Stimulated activated naive CD8-positive, alpha-beta T cell treated with anti-CD3 and anti-CD28 coated beads, Interleukin-15, Interleukin-2, amounts not matched to agents 100 ng/mL and 50 ng/mL, for 24 hours (primary cell): ENCODE measurements around the gene SFN.
"Not testable (repeated sequence)": the region's sequence is repeated elsewhere in the genome, so short reads cannot be mapped to it uniquely, and the experiment has no call there.

ENCODE experiments used
- H3K27ac Mint-ChIP-seq: one replicate; pipeline ENCODE4 v1.8.0; 2021; ENCODE audit warnings: mild to moderate bottlenecking, mixed read lengths
- H3K27me3 Mint-ChIP-seq: one replicate; pipeline ENCODE4 v1.8.0; 2021; ENCODE audit warnings: mixed read lengths
- H3K36me3 Mint-ChIP-seq: one replicate; pipeline ENCODE4 v1.8.0; 2021; ENCODE audit warnings: low read depth, mixed read lengths
- H3K4me1 Mint-ChIP-seq: one replicate; pipeline ENCODE4 v1.8.0; 2021; ENCODE audit warnings: low read depth, mixed read lengths
- H3K4me3 Mint-ChIP-seq: one replicate; pipeline ENCODE4 v1.8.0; 2021; ENCODE audit warnings: mild to moderate bottlenecking, mixed read lengths
- H3K9me3 Mint-ChIP-seq: one replicate; pipeline ENCODE4 v1.8.0; 2021; ENCODE audit warnings: mixed read lengths

SFN gene

GRCh38 chr1:26877326-26877725, 14.4 kb downstream of the SFN start:
- Mint-ChIP-seq H3K27me3 (no peaks in the 10 kb centered on the region), H3K4me3 (no peak overlapping the region), H3K36me3 (peaks cover 26% of the 10 kb centered on the region), H3K27ac (no peak overlapping the region), H3K9me3 (no peaks in the 10 kb centered on the region), H3K4me1 (no peaks in the 10 kb centered on the region)

DNA sequence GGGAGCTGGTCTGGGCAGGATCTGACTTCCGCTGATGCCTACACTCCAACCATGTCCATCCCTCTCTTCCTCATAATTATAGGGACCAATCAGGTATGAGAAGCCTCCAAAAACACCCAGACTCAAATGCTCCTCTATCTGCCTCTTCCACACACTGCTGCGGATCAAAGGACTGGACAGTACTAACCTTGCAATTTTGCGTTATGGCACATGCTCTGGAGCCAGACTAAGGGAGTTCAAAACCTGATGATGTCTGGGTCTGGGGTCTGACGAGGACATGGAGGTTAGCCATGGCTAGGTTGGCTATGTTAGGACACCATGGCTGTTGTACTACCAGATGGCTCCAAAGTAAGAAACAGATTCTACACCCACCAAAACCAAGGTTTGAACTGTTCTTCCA, 16.8 kb downstream of the SFN start:
- no peaks in the 10 kb centered on the region for H3K4me1 Mint-ChIP-seq
- peaks cover 48% of the 10 kb centered on the region for H3K36me3 Mint-ChIP-seq
- H3K27ac Mint-ChIP-seq = no peak overlapping the region
- H3K4me3 Mint-ChIP-seq = no peak overlapping the region
- H3K27me3 Mint-ChIP-seq = no peaks in the 10 kb centered on the region
- no peaks in the 10 kb centered on the region for H3K9me3 Mint-ChIP-seq

- not testable (repeated sequence) for H3K4me3 Mint-ChIP-seq, H3K4me1 Mint-ChIP-seq, H3K27me3 Mint-ChIP-seq, H3K9me3 Mint-ChIP-seq, H3K27ac Mint-ChIP-seq
- H3K36me3 Mint-ChIP-seq = peaks cover 59% of the 10 kb centered on the region
These were observed 18.7 kb downstream of the SFN start for GRCh38 chr1:26881611-26882010.

DNA sequence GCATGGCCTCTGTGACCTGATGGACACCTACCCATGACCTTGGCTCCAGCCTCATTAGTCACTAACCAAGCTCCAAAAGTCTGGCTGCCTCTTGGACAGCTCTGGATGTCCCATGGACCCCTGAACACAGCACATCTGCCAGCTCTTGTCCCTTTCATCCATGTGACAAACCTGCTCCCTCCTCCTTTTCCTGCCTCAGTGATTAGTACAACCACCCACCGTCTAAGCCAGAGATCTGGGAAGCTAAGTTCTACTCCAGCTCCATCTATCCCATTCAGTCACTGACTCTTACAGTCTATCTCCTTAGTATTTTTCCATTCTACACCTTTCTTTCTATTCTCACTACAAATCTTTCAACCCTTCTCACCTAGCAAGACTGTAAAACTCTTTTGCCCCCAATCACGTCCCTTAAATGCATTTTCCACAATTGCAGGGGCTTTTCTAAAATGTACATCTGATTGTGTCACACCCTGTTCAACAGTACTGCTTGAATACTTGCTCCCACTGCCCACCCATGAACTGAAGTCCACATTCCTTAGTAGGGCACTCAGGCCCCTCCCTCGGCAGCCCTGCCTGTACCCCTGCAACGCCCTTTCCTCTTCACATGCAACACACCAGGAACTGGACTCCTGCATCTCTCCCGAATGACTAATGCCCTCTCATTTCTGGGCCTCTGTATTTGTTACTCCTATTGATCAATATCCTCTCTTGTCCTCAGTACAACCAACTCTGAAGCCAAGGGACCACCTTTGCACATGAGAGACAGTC, 19.9 kb downstream of the SFN start:
- H3K4me1 Mint-ChIP-seq = peaks cover 5% of the 10 kb centered on the region
- no peaks in the 10 kb centered on the region for H3K27me3 Mint-ChIP-seq
- H3K4me3 Mint-ChIP-seq = no peak overlapping the region
- peak overlapping the region; percentile 9 for H3K27ac Mint-ChIP-seq
- H3K36me3 Mint-ChIP-seq = peaks cover 60% of the 10 kb centered on the region
- H3K9me3 Mint-ChIP-seq = no peaks in the 10 kb centered on the region

- Mint-ChIP-seq H3K9me3 (no peaks in the 10 kb centered on the region), H3K27me3 (no peaks in the 10 kb centered on the region), H3K4me1 (peaks cover 32% of the 10 kb centered on the region), H3K36me3 (peaks cover 61% of the 10 kb centered on the region), H3K4me3 (no peak overlapping the region), H3K27ac (peak overlapping the region; percentile 49)
These were observed 24.2 kb downstream of the SFN start for GRCh38 chr1:26887125-26887524.

- Mint-ChIP-seq H3K36me3 (peaks cover 58% of the 10 kb centered on the region), H3K4me1 (peaks cover 32% of the 10 kb centered on the region), H3K9me3 (no peaks in the 10 kb centered on the region), H3K4me3 (peak overlapping the region; percentile 99), H3K27ac (peak overlapping the region; percentile 97), H3K27me3 (no peaks in the 10 kb centered on the region)
These were observed 25.3 kb downstream of the SFN start for GRCh38 chr1:26888231-26888630.

- no peaks in the 10 kb centered on the region for H3K9me3 Mint-ChIP-seq
- no peaks in the 10 kb centered on the region for H3K27me3 Mint-ChIP-seq
- H3K4me3 Mint-ChIP-seq = peak within 1 kb of the TSS; percentile 99
- peaks cover 32% of the 10 kb centered on the region for H3K4me1 Mint-ChIP-seq
- peaks cover 54% of the 10 kb centered on the region for H3K36me3 Mint-ChIP-seq
- H3K27ac Mint-ChIP-seq = peak within 1 kb of the TSS; percentile 97
These were observed 26.9 kb downstream of the SFN start, which contains the start of gene GPN2 for GRCh38 chr1:26889551-26890466. TSS of gene GPN2 (minus strand) at chr1:26890283. CDS start at chr1:26890096, 187 bp downstream.

DNA sequence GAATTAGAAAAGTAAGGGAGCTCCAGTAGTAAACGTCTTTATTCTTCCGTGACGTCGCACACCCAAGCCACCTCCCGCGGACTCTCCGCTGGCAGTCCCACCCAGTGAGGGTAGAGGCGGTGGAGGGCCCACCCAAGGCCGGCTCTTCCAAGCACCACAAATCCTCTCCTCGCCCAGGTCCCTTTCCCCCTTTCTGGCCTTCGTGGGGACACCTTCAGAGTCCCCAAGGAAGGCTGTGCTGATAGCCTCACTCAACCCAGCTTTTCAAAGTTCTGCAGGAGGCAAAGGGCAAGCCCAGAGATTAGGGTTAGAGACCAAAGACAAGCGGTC, 27.5 kb downstream of the SFN start:
- H3K27me3 Mint-ChIP-seq = no peaks in the 10 kb centered on the region
- peak overlapping the region; percentile 97 for H3K27ac Mint-ChIP-seq
- H3K4me1 Mint-ChIP-seq = peaks cover 32% of the 10 kb centered on the region
- peaks cover 50% of the 10 kb centered on the region for H3K36me3 Mint-ChIP-seq
- H3K9me3 Mint-ChIP-seq = no peaks in the 10 kb centered on the region
- H3K4me3 Mint-ChIP-seq = peak overlapping the region; percentile 99

GRCh38 chr1:26894263-26894662, 31.3 kb downstream of the SFN start:
- no peak overlapping the region for H3K4me3 Mint-ChIP-seq
- H3K27me3 Mint-ChIP-seq = no peaks in the 10 kb centered on the region
- no peaks in the 10 kb centered on the region for H3K9me3 Mint-ChIP-seq
- H3K36me3 Mint-ChIP-seq = peaks cover 42% of the 10 kb centered on the region
- H3K27ac Mint-ChIP-seq = peak overlapping the region; percentile 3
- peaks cover 27% of the 10 kb centered on the region for H3K4me1 Mint-ChIP-seq

DNA sequence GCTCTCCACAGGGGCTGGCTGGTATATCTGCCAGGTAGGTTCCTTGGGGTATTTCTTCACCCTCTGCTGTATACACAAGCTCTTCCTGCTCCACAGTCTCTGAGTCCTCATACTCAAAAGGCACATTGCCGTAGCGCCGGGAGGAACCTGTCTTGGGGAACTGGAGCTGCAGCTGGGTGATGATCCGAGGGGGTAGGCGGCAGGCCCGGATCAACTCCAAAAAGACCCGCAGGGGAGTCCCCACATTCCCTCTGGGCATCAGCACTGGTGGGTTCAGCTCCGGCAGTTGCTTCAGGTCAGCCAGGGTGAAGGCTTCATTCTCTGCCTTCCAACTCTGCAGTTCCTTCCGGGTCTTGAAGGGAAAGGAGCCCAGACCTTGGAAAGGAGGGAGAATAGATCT, 34.4 kb downstream of the SFN start:
- no peaks in the 10 kb centered on the region for H3K9me3 Mint-ChIP-seq
- peaks cover 33% of the 10 kb centered on the region for H3K36me3 Mint-ChIP-seq

DNA sequence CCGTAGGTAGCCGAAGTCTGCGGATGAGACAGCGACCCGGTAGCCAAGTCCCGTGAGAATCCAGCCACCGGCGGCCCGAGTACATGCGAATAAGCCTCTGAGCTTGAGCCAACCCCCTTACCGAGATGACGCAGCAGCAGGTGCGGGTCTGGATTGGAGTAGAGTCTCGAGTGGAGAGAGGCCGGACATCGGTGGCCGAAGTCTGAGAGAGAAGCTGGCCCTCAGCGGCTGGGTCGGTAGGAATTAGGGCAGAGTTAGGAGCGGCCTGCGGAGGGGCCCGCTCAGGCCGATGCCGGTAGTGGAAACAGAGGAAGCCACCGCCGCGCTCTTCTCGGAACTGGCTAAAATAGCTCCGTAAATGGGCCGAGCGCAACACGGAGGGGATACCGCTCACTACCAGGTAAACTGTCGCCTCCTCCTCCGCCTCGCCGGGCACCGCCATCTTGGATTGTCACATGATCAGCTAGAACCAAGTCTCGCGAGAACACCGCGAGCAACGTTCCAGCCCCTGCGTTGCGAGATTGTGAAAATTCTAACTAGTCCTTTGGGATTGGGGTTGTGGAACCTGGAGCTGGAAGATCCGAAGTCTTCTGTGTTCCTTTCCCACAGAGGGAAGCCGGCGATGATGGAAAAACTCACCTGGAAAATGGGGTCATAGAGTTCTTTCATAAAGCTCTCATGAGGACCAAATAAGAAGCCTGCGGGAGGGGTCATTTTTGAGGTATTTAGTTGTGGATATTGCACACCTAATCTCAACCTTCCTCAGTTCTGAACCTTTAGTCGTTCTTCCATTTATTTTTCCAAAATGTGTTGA, 37.3 kb downstream of the SFN start, which contains the start of gene GPATCH3:
TSS of gene GPATCH3 (minus strand) at position 467 of the 814 bp plus-strand sequence. CDS start at position 442, 25 bp downstream.
- H3K27me3 Mint-ChIP-seq = no peaks in the 10 kb centered on the region
- no peaks in the 10 kb centered on the region for H3K9me3 Mint-ChIP-seq
- peaks cover 15% of the 10 kb centered on the region for H3K36me3 Mint-ChIP-seq
- H3K27ac Mint-ChIP-seq = peak within 1 kb of the TSS; percentile 97
- peaks cover 35% of the 10 kb centered on the region for H3K4me1 Mint-ChIP-seq
- peak within 1 kb of the TSS; percentile 95 for H3K4me3 Mint-ChIP-seq

More for the DNA sequence above, 34.4 kb downstream of the SFN start:
- Mint-ChIP-seq H3K27me3 (no peaks in the 10 kb centered on the region), H3K4me1 (peaks cover 33% of the 10 kb centered on the region), H3K4me3 (no peak overlapping the region), H3K27ac (no peak overlapping the region)

- Mint-ChIP-seq H3K36me3 (peaks cover 12% of the 10 kb centered on the region), H3K4me1 (peaks cover 35% of the 10 kb centered on the region), H3K27me3 (no peaks in the 10 kb centered on the region), H3K27ac (peak overlapping the region; percentile 97), H3K4me3 (peak overlapping the region; percentile 95), H3K9me3 (no peaks in the 10 kb centered on the region)
These were observed 38.0 kb downstream of the SFN start for GRCh38 chr1:26900815-26901511.

GRCh38 chr1:26907071-26907917, 44.3 kb downstream of the SFN start:
- H3K9me3 Mint-ChIP-seq = no peaks in the 10 kb centered on the region
- H3K4me1 Mint-ChIP-seq = peaks cover 3% of the 10 kb centered on the region
- H3K36me3 Mint-ChIP-seq = no peaks in the 10 kb centered on the region
- H3K27ac Mint-ChIP-seq = no peak overlapping the region
- H3K4me3 Mint-ChIP-seq = no peak overlapping the region
- H3K27me3 Mint-ChIP-seq = no peaks in the 10 kb centered on the region
